Stimulated activated CD4-positive, alpha-beta T cell treated with anti-CD3 and anti-CD28 coated beads, Interleukin-4, amount 100 ng/mL, for 24 hours (primary cell): ENCODE measurements around the gene MORN5.

Source experiments
- DNase-seq: peaks from one replicate; pipeline ENCODE4 v3.0.0-alpha.2; 2020

Gene MORN5

GRCh38 chr9:122144836-122145591 is 14.7 kb upstream of the MORN5 start:
- DNase-seq: no peak

DNA sequence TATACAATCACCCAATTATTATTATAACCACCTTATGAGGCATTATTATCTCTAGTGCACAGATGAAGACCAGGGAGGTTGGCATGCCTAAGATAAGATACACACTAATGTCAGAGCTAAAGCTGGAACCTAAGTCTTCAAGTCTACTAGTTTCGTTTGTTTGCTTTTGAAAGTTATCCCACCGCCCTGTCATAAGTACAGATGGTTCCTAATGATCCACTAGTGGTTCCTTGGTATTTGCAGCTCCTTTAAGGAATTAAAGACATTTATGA is 14.2 kb upstream of the MORN5 start:
- no peak for DNase-seq

GRCh38 chr9:122151267-122151828 is 8.4 kb upstream of the MORN5 start:
- DNase-seq: no peak

DNA sequence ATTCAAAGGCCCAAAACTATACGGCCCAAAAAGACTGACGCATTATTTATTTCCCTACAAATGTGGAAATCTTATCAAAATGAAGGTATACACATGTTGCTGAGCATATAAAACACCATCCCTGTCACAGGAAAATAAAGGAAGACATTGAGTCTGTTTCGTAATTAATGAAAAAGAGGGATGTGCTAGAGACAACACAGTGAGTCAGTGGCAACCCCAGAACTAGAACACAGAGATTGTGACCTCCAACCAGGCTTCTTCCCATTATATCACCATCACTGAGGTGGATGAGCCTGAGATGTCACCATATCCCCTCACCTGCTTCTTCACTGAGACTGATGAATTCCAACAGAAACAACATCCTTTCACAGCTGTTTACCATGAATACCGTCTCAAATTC is 3.9 kb upstream of the MORN5 start:
- no peak for DNase-seq

DNA sequence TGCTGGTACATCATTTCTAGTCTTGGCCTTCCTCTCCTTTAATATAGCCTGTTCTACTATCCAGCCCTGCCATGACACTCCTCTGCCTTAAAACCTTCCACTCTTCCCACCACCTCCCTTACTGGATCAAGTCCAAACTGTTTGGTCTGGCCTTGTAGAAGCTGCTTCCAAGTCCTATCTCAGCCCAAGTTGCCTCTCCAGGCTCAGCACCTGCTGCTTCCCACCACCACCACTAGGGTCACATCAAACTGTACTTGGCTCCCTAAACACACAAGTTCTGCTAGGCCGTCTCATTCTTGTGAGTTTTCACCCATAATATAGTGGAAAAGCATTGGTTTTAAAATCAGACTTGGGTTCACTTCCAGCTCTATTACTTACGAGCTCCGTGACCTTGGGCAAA is 1.5 kb upstream of the MORN5 start:
- DNase-seq: peak; percentile 26

- no peak for DNase-seq
Measured at GRCh38 chr9:122159925-122160246, 178 bp downstream of the MORN5 start.

DNA sequence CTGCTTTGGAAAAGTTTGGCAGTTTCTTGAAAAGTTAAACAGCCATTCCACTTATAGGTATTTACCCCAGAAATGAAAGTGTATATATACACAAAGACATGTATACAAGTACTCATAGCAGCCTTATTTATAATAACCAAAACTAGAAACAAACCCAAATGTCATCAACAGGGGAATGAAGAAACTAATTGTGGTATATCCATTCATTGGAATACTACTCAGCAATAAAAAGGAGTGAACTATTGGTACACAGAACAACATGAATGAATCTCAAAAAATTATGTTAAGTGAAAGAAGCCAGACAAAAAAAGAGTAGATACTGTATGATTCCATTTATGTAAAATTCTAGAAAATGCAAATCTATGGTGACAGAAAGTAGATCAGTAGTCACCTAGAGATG is 2.7 kb downstream of the MORN5 start:
- DNase-seq: no peak

DNA sequence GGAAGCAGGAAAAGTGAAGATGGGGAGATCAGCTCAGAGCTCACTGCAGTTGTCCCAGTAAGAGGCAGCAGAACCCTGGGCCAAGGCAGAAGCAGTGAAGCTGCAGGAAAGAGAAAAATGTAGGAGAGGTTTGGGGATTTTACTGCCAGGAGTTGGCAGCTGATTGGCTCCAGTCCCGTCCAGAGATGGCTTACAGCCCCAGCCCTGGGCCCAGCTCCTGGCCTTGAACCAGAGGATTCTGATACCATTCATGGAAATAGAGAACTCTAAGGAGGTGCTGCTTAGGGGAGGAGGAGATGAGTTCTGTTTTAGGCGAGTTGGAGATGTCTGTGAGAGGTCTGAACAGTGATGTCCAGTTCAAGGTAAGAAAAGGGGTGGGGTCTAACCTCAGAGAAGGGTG is 4.6 kb downstream of the MORN5 start:
- no peak for DNase-seq

DNA sequence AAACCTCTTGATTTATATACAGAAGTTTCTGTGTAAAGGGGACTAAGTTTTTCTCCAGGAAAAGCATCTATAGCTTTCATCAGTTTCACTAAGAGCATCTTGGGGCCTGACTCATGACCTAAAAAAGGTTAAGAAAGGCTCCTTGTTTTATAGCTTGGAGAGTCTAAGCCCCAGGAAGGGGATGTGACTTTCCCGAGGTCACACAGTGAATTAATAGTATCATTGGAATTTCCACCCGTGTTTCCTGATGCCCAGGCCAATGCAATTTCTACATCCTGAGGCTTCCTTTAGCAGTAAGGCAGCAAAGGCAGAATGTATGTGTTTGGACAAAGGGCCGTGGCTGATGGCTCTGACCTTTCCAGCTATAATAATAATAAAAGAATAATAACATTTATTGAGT is 8.6 kb downstream of the MORN5 start:
- no peak for DNase-seq

GRCh38 chr9:122172131-122172530 is 12.4 kb downstream of the MORN5 start:
- DNase-seq: no peak

DNA sequence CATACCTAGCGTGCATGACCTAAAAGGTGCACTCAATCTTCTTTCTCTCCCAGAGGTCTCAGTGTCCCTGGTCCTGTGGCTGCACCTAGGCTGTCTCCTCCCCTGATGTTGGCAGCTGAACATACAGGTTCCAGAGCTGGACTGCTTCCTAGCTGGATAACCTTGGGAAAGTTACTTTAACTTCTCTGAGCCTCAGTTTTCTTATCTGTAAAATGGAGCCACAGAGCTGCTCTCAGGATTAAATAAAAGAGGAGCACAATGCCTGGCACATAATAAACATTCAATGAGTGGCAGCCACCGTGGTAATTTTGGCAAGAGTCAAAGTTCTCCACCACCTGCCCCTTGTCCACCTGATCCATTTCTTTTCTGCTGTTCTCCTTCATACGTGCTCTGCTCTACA is 14.0 kb downstream of the MORN5 start:
- no peak for DNase-seq

- no peak for DNase-seq
Measured at GRCh38 chr9:122176916-122177315, 17.2 kb downstream of the MORN5 start.

- no peak for DNase-seq
Measured at GRCh38 chr9:122179054-122179689, 19.5 kb downstream of the MORN5 start.

GRCh38 chr9:122179690-122180074 is 20.0 kb downstream of the MORN5 start:
- no peak for DNase-seq

GRCh38 chr9:122180633-122181032 is 20.9 kb downstream of the MORN5 start:
- DNase-seq: no peak

DNA sequence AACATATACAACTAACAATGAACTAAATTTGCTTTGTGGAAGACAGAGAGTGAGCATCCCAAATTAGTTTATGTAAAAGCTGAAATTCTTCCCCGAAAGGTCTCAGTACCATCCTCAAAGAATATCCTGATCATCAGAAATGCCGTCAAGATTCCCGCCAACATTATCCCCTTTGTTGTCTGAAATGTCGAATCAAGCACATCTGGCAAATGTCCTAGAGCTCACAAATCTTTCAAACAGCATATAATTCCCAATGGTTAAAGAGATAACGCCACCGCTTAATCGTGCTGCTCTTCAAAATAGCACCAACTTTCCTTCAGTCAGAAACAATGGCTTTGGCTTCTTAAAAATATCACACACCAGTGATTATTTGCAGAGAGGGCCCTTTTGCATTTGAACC is 23.8 kb downstream of the MORN5 start:
- no peak for DNase-seq

DNA sequence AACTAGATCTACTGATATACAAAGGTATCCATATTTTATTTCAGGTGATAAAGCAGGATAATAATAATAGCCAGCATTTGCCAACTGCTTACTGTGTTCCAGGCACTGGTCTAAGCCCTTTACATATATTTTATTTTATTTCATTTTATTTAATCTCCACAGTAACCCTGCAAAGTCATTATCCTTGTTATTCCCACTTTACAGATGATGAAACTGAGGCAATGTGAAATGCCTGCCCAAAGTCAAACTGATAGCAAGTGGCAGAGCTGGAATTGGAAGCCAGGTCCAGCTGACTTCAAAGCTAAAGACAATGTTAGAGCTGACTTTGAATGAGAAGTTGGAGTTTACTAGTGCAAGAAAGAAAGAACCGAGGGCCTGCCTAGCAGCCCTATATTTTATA is 24.8 kb downstream of the MORN5 start:
- no peak for DNase-seq

- no peak for DNase-seq
Measured at GRCh38 chr9:122186301-122186700, 26.6 kb downstream of the MORN5 start.

- DNase-seq: no peak
Measured at GRCh38 chr9:122186777-122187470, 27.2 kb downstream of the MORN5 start.

DNA sequence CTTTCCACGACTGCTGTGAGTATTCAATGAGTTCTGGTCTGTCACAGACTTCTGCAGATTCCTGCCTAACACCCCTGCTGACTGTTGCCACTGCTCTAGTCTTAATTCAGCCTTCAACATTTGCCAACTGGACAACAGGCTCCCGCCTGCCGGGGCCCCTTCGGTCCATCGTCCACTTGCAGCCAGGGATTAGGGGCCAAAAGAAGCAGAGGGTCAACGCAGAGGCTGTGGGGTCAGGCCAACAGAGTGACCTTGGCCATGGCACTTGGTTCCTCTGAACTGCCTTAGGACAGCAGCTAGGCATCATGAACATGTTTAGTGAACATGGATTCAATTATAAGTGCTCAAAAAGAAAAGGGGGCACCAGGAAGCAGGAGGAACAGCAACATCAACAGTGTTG is 28.7 kb downstream of the MORN5 start:
- no peak for DNase-seq

DNA sequence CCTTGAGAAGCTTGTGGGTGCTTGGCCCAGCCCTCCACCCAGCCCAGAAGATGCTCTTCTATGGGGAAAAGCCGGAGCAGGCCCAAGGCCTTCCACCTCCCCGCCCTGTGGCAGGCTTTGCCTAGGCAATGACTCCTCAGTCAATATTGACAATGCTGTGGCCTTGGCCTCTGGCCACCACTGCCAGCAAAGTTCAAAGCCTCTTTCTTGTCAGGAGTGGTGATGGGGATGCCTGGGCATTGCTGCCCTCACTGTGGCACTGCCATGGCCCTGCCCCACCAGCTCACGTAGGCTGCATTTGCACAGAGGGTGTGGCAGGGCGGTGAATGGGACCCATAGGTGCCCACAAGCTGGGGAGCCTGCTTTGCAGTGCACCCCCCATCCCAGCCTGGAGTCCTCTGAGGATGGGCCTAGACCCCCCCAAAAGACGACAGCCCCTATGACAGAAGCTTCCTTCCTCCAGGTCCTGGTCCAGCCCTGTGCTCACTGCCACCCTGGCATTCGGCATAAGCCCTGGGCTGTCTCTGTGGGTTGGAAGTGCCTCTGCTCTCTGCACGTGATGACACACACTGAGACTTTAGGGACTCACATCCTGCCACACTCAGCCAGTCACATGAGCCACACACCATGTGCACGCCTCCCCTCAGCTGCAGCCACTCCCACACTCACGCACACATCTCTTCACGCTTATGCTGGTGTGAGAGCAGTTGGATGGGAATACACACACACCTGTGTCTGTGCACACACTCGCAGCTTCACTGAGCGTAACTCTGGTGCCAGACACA is 31.1 kb downstream of the MORN5 start:
- DNase-seq: no peak

- DNase-seq: no peak
Measured at GRCh38 chr9:122191584-122191983, 31.9 kb downstream of the MORN5 start.

GRCh38 chr9:122192261-122192875 is 32.7 kb downstream of the MORN5 start:
- DNase-seq: no peak
